SHP77 treated with DMSO at 0.1 percent for 48 hours (cell line): ENCODE data around the gene YBX1.
"Not testable (repeated sequence)": the region's sequence is repeated elsewhere in the genome, so short reads cannot be mapped to it uniquely, and the experiment has no call there.

Experiments used
- DNase-seq: peaks from one replicate; lab custom pipeline; 2025; lab: John Stamatoyannopoulos, UW

YBX1 gene

GRCh38 chr1:42750041-42750440, 67.8 kb downstream of the YBX1 start:
- DNase-seq, result no peak

- DNase-seq, result not testable (repeated sequence)
Observed at GRCh38 chr1:42751511-42752070, 69.4 kb downstream of the YBX1 start.

- no peak for DNase-seq
Observed at GRCh38 chr1:42752284-42752683, 70.1 kb downstream of the YBX1 start.

- DNase-seq, result no peak
Observed at GRCh38 chr1:42753070-42753469, 70.9 kb downstream of the YBX1 start.
